ENCODE results near the gene ZNF662. TPM values are rescaled to one million over a fixed set of nuclear protein-coding genes. Genes with fewer than 3 reads are reported as not detected.
A peak's percentile ranks its signal among the peaks of the same experiment; 100 is the strongest.
"Not testable (repeated sequence)": the region's sequence is repeated elsewhere in the genome, so short reads cannot be mapped to it uniquely, and the experiment has no call there.

Gene ZNF662
- total RNA-seq, 1 experiment from 2014 or later, result not detected

- peak; percentile 71 for TF ChIP-seq CTCF (conservative IDR thresholded peaks at IDR 0.05; ENCODE audit: low read depth, low read length)
- TF ChIP-seq EZH2 (IDR thresholded peaks at IDR 0.05; ENCODE audit: borderline replicate concordance, low read depth, low read length, poor library complexity, severe bottlenecking), result no peak
- CTCF ChIA-PET, result no interaction called here
- intact Hi-C loops (cut with micrococcal nuclease; ENCODE audit: unreplicated experiment), result loop anchor here (1.0 kb wide), 1 partner anchor 100 kb away; no protein-coding TSS in a partner anchor
- H3K27me3 ChIP-seq (replicated peaks; ENCODE audit: insufficient read depth, low read depth, low read length, poor library complexity), result no peaks in the 10 kb centered on the region
- POLR2A ChIA-PET (ENCODE audit: low non-redundant PET), result no interaction called here
- H3K36me3 ChIP-seq (ENCODE audit: insufficient read depth, low read length, poor library complexity, severe bottlenecking), result no peaks in the 10 kb centered on the region
- peak overlapping the region; percentile 45 for H3K4me3 ChIP-seq (ENCODE audit: low read depth, low read length, poor library complexity, severe bottlenecking)
- peak; percentile 79 for DNase-seq (ENCODE audit: low spot score)
- H3K27ac ChIP-seq (ENCODE audit: low read depth, low read length, poor library complexity, severe bottlenecking), result no peak overlapping the region
- H3K4me1 ChIP-seq (ENCODE audit: insufficient read depth, low read length, poor library complexity, severe bottlenecking), result no peaks in the 10 kb centered on the region
- H3K9me3 ChIP-seq (ENCODE audit: low read depth, low read length, poor library complexity, severe bottlenecking), result no peaks in the 10 kb centered on the region
- BruUV-seq (replicated peaks), result no TSS peak
Observed at GRCh38 chr3:42880601-42881451, 25.1 kb upstream of the ZNF662 start.

GRCh38 chr3:42883251-42883930, 22.6 kb upstream of the ZNF662 start:
- H3K27ac ChIP-seq (ENCODE audit: low read depth, low read length, poor library complexity, severe bottlenecking); BruUV-seq (replicated peaks); H3K9me3 ChIP-seq (ENCODE audit: low read depth, low read length, poor library complexity, severe bottlenecking); intact Hi-C loops (cut with micrococcal nuclease; ENCODE audit: unreplicated experiment); H3K36me3 ChIP-seq (ENCODE audit: insufficient read depth, low read length, poor library complexity, severe bottlenecking); CTCF ChIA-PET; H3K27me3 ChIP-seq (replicated peaks; ENCODE audit: insufficient read depth, low read depth, low read length, poor library complexity); H3K4me1 ChIP-seq (ENCODE audit: insufficient read depth, low read length, poor library complexity, severe bottlenecking); H3K4me3 ChIP-seq (ENCODE audit: low read depth, low read length, poor library complexity, severe bottlenecking); DNase-seq (ENCODE audit: low spot score); POLR2A ChIA-PET (ENCODE audit: low non-redundant PET): not testable (repeated sequence)

- Histone ChIP-seq H3K4me3 (ENCODE audit: low read depth, low read length, poor library complexity, severe bottlenecking) (no peak overlapping the region), H3K36me3 (ENCODE audit: insufficient read depth, low read length, poor library complexity, severe bottlenecking) (no peaks in the 10 kb centered on the region), H3K27ac (ENCODE audit: low read depth, low read length, poor library complexity, severe bottlenecking) (no peak overlapping the region), H3K4me1 (ENCODE audit: insufficient read depth, low read length, poor library complexity, severe bottlenecking) (no peaks in the 10 kb centered on the region), H3K27me3 (replicated peaks; ENCODE audit: insufficient read depth, low read depth, low read length, poor library complexity) (no peaks in the 10 kb centered on the region), H3K9me3 (ENCODE audit: low read depth, low read length, poor library complexity, severe bottlenecking) (no peaks in the 10 kb centered on the region)
- ChIA-PET CTCF (no interaction called here), POLR2A (ENCODE audit: low non-redundant PET) (no interaction called here)
- DNase-seq (ENCODE audit: low spot score), result no peak
- intact Hi-C loops (cut with micrococcal nuclease; ENCODE audit: unreplicated experiment), result no loop called here
- no TSS peak for BruUV-seq (replicated peaks)
- TF ChIP-seq CTCF (conservative IDR thresholded peaks at IDR 0.05; ENCODE audit: low read depth, low read length), result no peak
- TF ChIP-seq EZH2 (IDR thresholded peaks at IDR 0.05; ENCODE audit: borderline replicate concordance, low read depth, low read length, poor library complexity, severe bottlenecking), result no peak
Observed at GRCh38 chr3:42884324-42884723, 21.6 kb upstream of the ZNF662 start.

All from A673 (cell line).